PFSK-1 (cell line): ENCODE data around the gene COL9A2.

Experiments
- FOXP2 ChIP-seq: optimal IDR thresholded peaks from 2 replicates; pipeline ENCODE3; 2011; ENCODE audit warnings: borderline replicate concordance, control low read depth, inconsistent platforms; ENCODE audit not compliant: insufficient read depth; ENCODE audit errors: extremely low read length, extremely low read depth
- POLR2AphosphoS5 ChIP-seq: IDR thresholded peaks from 2 replicates; pipeline ENCODE4 v1.6.1; 2012; ENCODE audit warnings: low read depth, mild to moderate bottlenecking, control low read depth, low read length, moderate library complexity
- SIN3A ChIP-seq: IDR thresholded peaks from 2 replicates; pipeline ENCODE4 v1.6.1; 2012; ENCODE audit warnings: mild to moderate bottlenecking, low read length, moderate library complexity, borderline replicate concordance; ENCODE audit not compliant: insufficient read depth
- TAF1 ChIP-seq: IDR thresholded peaks from 2 replicates; pipeline ENCODE4 v1.6.1; 2012; ENCODE audit warnings: low read length, control low read depth, borderline replicate concordance; ENCODE audit not compliant: insufficient read depth
- TF ChIP-seq, protein P1 (sequence below), 2 experiments: IDR thresholded peaks; 2 replicates each; pipeline versions ENCODE4 v1.6.1 to v1.8.0; 2011 to 2012; ENCODE audit warnings: low read depth in 2 of 2, low read length in 2 of 2, control low read depth in 1 of 2, inconsistent platforms in 1 of 2, mild to moderate bottlenecking in 1 of 2, moderate library complexity in 1 of 2; ENCODE audit not compliant: insufficient read depth in 1 of 2

The COL9A2 gene

GRCh38 chr1:40267767-40268187 lies 49.3 kb downstream of the COL9A2 start:
- TF ChIP-seq SIN3A (no peak), FOXP2 (no peak), TAF1 (no peak), POLR2AphosphoS5 (no peak)
- TF ChIP-seq, protein P1, sequence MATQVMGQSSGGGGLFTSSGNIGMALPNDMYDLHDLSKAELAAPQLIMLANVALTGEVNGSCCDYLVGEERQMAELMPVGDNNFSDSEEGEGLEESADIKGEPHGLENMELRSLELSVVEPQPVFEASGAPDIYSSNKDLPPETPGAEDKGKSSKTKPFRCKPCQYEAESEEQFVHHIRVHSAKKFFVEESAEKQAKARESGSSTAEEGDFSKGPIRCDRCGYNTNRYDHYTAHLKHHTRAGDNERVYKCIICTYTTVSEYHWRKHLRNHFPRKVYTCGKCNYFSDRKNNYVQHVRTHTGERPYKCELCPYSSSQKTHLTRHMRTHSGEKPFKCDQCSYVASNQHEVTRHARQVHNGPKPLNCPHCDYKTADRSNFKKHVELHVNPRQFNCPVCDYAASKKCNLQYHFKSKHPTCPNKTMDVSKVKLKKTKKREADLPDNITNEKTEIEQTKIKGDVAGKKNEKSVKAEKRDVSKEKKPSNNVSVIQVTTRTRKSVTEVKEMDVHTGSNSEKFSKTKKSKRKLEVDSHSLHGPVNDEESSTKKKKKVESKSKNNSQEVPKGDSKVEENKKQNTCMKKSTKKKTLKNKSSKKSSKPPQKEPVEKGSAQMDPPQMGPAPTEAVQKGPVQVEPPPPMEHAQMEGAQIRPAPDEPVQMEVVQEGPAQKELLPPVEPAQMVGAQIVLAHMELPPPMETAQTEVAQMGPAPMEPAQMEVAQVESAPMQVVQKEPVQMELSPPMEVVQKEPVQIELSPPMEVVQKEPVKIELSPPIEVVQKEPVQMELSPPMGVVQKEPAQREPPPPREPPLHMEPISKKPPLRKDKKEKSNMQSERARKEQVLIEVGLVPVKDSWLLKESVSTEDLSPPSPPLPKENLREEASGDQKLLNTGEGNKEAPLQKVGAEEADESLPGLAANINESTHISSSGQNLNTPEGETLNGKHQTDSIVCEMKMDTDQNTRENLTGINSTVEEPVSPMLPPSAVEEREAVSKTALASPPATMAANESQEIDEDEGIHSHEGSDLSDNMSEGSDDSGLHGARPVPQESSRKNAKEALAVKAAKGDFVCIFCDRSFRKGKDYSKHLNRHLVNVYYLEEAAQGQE (IDR thresholded peaks at IDR 0.05; ENCODE audit: insufficient read depth in 1 of 2, low read depth in 2 of 2, low read length in 2 of 2), result no peak

- no peak for TF ChIP-seq FOXP2
- TF ChIP-seq POLR2AphosphoS5, result no peak
- TF ChIP-seq SIN3A, result no peak
- TF ChIP-seq, protein P1 (IDR thresholded peaks at IDR 0.05; ENCODE audit: insufficient read depth in 1 of 2, low read depth in 2 of 2, low read length in 2 of 2), result no peak
- no peak for TF ChIP-seq TAF1
These were observed 50.1 kb downstream of the COL9A2 start for GRCh38 chr1:40266786-40267535.

GRCh38 chr1:40265919-40266318 lies 51.2 kb downstream of the COL9A2 start:
- TF ChIP-seq SIN3A, result no peak
- no peak for TF ChIP-seq TAF1
- TF ChIP-seq POLR2AphosphoS5, result no peak
- TF ChIP-seq, protein P1 (IDR thresholded peaks at IDR 0.05; ENCODE audit: insufficient read depth in 1 of 2, low read depth in 2 of 2, low read length in 2 of 2), result no peak
- no peak for TF ChIP-seq FOXP2

GRCh38 chr1:40265298-40265697 lies 51.8 kb downstream of the COL9A2 start:
- TF ChIP-seq, protein P1 (IDR thresholded peaks at IDR 0.05; ENCODE audit: insufficient read depth in 1 of 2, low read depth in 2 of 2, low read length in 2 of 2), result no peak
- no peak for TF ChIP-seq FOXP2
- no peak for TF ChIP-seq POLR2AphosphoS5
- TF ChIP-seq TAF1, result no peak
- no peak for TF ChIP-seq SIN3A

GRCh38 chr1:40264354-40264781 lies 52.7 kb downstream of the COL9A2 start:
- TF ChIP-seq FOXP2 (no peak), POLR2AphosphoS5 (no peak), SIN3A (no peak), TAF1 (no peak)
- TF ChIP-seq, protein P1 (IDR thresholded peaks at IDR 0.05; ENCODE audit: insufficient read depth in 1 of 2, low read depth in 2 of 2, low read length in 2 of 2), result no peak
